ENCODE results near the gene TMEM95. TPM values are rescaled to one million over a fixed set of nuclear protein-coding genes. Genes with fewer than 3 reads are reported as not detected.

TMEM95 gene
- total and polyA plus RNA-seq, 8 donors, result not detected

- Histone ChIP-seq H3K4me1 (peaks cover 14 to 25% of the 10 kb centered on the region in 2 donors), H3K9me3 (no peaks in the 10 kb centered on the region), H3K4me3 (no peak overlapping the region), H3K27ac (no peak overlapping the region), H3K27me3 (no peaks in the 10 kb centered on the region), H3K36me3 (peaks cover 0 to 80% of the 10 kb centered on the region in 2 donors)
- intact Hi-C loops (cut with DNase I), result no loop called here
- TF ChIP-seq, protein P1, sequence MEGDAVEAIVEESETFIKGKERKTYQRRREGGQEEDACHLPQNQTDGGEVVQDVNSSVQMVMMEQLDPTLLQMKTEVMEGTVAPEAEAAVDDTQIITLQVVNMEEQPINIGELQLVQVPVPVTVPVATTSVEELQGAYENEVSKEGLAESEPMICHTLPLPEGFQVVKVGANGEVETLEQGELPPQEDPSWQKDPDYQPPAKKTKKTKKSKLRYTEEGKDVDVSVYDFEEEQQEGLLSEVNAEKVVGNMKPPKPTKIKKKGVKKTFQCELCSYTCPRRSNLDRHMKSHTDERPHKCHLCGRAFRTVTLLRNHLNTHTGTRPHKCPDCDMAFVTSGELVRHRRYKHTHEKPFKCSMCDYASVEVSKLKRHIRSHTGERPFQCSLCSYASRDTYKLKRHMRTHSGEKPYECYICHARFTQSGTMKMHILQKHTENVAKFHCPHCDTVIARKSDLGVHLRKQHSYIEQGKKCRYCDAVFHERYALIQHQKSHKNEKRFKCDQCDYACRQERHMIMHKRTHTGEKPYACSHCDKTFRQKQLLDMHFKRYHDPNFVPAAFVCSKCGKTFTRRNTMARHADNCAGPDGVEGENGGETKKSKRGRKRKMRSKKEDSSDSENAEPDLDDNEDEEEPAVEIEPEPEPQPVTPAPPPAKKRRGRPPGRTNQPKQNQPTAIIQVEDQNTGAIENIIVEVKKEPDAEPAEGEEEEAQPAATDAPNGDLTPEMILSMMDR (IDR thresholded peaks at IDR 0.05), result no peak
- no peak for ATAC-seq
- DNase-seq, result no peak
Measured at GRCh38 chr17:7318121-7318860, 36.7 kb upstream of the TMEM95 start.

- Histone ChIP-seq H3K36me3 (peaks cover 0 to 97% of the 10 kb centered on the region in 2 donors), H3K4me1 (no peaks in the 10 kb centered on the region), H3K9me3 (no peaks in the 10 kb centered on the region), H3K4me3 (no peak overlapping the region), H3K27ac (no peak overlapping the region), H3K27me3 (no peaks in the 10 kb centered on the region)
- no peak for DNase-seq
- TF ChIP-seq, protein P1 (IDR thresholded peaks at IDR 0.05), result no peak
- no peak for ATAC-seq
- intact Hi-C loops (cut with DNase I), result no loop called here
Measured at GRCh38 chr17:7321466-7321865, 33.5 kb upstream of the TMEM95 start.

- ATAC-seq (no peak), DNase-seq (no peak)
- Histone ChIP-seq H3K4me3 (no peak overlapping the region), H3K27me3 (no peaks in the 10 kb centered on the region), H3K4me1 (peaks cover 0 to 1% of the 10 kb centered on the region in 2 donors), H3K36me3 (peaks cover 0 to 91% of the 10 kb centered on the region in 2 donors), H3K27ac (no peak overlapping the region), H3K9me3 (no peaks in the 10 kb centered on the region)
- TF ChIP-seq, protein P1 (IDR thresholded peaks at IDR 0.05), result no peak
- intact Hi-C loops (cut with DNase I), result no loop called here
Measured at GRCh38 chr17:7322520-7323194, 32.3 kb upstream of the TMEM95 start.

- H3K36me3 ChIP-seq, result peaks cover 0 to 79% of the 10 kb centered on the region in 2 donors
- intact Hi-C loops (cut with DNase I), result no loop called here
- H3K4me1 ChIP-seq, result peaks cover 0 to 14% of the 10 kb centered on the region in 2 donors
- ATAC-seq (peak; percentile 26), DNase-seq (peak in 2 of 4 donors; percentile 55 to 91)
- no peaks in the 10 kb centered on the region for H3K27me3 ChIP-seq
- TF ChIP-seq, protein P1 (IDR thresholded peaks at IDR 0.05), result peak; percentile 57 to 87
- no peak overlapping the region for H3K27ac ChIP-seq
- H3K9me3 ChIP-seq, result no peaks in the 10 kb centered on the region
- H3K4me3 ChIP-seq, result no peak overlapping the region
Measured at GRCh38 chr17:7323731-7324437, 31.1 kb upstream of the TMEM95 start.

DNA sequence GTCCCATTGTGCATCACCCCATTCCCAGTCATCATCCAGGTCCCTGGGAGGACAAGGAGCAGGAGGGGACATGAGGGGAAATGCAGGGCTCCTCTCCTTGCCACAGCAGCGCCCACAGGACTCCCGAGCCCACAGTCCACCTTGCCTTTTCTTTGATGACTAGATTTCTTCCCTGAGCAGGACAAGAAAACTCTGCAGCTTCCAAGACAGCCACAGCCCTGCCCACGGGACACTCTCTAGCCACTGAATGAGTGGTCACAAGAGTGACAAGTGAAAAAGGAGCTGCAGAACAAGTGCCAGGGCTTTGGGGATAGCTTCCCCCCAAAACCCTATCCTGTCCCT, 30.5 kb upstream of the TMEM95 start:
- intact Hi-C loops (cut with DNase I), result no loop called here
- H3K9me3 ChIP-seq, result no peaks in the 10 kb centered on the region
- no peak overlapping the region for H3K4me3 ChIP-seq
- DNase-seq, result no peak
- no peak for ATAC-seq
- peaks cover 0 to 73% of the 10 kb centered on the region in 2 donors for H3K36me3 ChIP-seq
- TF ChIP-seq, protein P1 (IDR thresholded peaks at IDR 0.05), result peak in 1 of 2 donors; percentile 15
- no peak overlapping the region for H3K27ac ChIP-seq
- H3K27me3 ChIP-seq, result no peaks in the 10 kb centered on the region
- H3K4me1 ChIP-seq, result peaks cover 0 to 14% of the 10 kb centered on the region in 2 donors
